Osteocyte (in vitro differentiated cells): ENCODE measurements around the gene TSPAN7. TPM values are rescaled to one million over a fixed set of nuclear protein-coding genes. Genes with fewer than 3 reads are reported as not detected.

Experiments used
- DNase-seq: peaks from one replicate; pipeline ENCODE4 v3.0.0; 2021; ENCODE audit warnings: mixed read lengths; ENCODE audit not compliant: unreplicated experiment; ENCODE audit errors: extremely low spot score
- H3K27ac Mint-ChIP-seq: one replicate; pipeline ENCODE4 v1.8.0; 2021; ENCODE audit warnings: mild to moderate bottlenecking, mixed read lengths; ENCODE audit not compliant: unreplicated experiment
- H3K27me3 Mint-ChIP-seq: one replicate; pipeline ENCODE4 v1.8.0; 2021; ENCODE audit warnings: mixed read lengths; ENCODE audit not compliant: unreplicated experiment
- H3K36me3 Mint-ChIP-seq: one replicate; pipeline ENCODE4 v1.8.0; 2021; ENCODE audit warnings: mixed read lengths; ENCODE audit not compliant: unreplicated experiment
- H3K4me1 Mint-ChIP-seq: one replicate; pipeline ENCODE4 v1.8.0; 2021; ENCODE audit warnings: mixed read lengths; ENCODE audit not compliant: unreplicated experiment
- H3K4me3 Mint-ChIP-seq: one replicate; pipeline ENCODE4 v1.8.0; 2021; ENCODE audit warnings: mild to moderate bottlenecking, moderate library complexity, mixed read lengths; ENCODE audit not compliant: unreplicated experiment
- H3K9me3 Mint-ChIP-seq: one replicate; pipeline ENCODE4 v1.8.0; 2021; ENCODE audit warnings: mixed read lengths; ENCODE audit not compliant: unreplicated experiment
- total RNA-seq: library from RNA; stranded (reverse); gene quantifications from 2 replicates; pipeline ENCODE4 v1.2.1, GENCODE V29; 2021
- TF ChIP-seq, protein P1 (sequence below): fragments of 200-600 bp; sonication (generic); IDR thresholded peaks from 2 replicates; pipeline ENCODE4 v1.5.0; 2021; ENCODE audit warnings: antibody characterized with exemption, mild to moderate bottlenecking, moderate library complexity

The TSPAN7 gene
- total RNA-seq, 1 donor from 2014 or later: 0.40 TPM

GRCh38 chrX:38552721-38553120, 8.6 kb upstream of the TSPAN7 start:
- peaks cover 3% of the 10 kb centered on the region for H3K27me3 Mint-ChIP-seq
- H3K4me3 Mint-ChIP-seq: no peak overlapping the region
- peaks cover 8% of the 10 kb centered on the region for H3K9me3 Mint-ChIP-seq
- DNase-seq: no peak
- no peaks in the 10 kb centered on the region for H3K4me1 Mint-ChIP-seq
- no peak overlapping the region for H3K27ac Mint-ChIP-seq
- no peaks in the 10 kb centered on the region for H3K36me3 Mint-ChIP-seq
- TF ChIP-seq, protein P1, sequence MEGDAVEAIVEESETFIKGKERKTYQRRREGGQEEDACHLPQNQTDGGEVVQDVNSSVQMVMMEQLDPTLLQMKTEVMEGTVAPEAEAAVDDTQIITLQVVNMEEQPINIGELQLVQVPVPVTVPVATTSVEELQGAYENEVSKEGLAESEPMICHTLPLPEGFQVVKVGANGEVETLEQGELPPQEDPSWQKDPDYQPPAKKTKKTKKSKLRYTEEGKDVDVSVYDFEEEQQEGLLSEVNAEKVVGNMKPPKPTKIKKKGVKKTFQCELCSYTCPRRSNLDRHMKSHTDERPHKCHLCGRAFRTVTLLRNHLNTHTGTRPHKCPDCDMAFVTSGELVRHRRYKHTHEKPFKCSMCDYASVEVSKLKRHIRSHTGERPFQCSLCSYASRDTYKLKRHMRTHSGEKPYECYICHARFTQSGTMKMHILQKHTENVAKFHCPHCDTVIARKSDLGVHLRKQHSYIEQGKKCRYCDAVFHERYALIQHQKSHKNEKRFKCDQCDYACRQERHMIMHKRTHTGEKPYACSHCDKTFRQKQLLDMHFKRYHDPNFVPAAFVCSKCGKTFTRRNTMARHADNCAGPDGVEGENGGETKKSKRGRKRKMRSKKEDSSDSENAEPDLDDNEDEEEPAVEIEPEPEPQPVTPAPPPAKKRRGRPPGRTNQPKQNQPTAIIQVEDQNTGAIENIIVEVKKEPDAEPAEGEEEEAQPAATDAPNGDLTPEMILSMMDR: no peak

DNA sequence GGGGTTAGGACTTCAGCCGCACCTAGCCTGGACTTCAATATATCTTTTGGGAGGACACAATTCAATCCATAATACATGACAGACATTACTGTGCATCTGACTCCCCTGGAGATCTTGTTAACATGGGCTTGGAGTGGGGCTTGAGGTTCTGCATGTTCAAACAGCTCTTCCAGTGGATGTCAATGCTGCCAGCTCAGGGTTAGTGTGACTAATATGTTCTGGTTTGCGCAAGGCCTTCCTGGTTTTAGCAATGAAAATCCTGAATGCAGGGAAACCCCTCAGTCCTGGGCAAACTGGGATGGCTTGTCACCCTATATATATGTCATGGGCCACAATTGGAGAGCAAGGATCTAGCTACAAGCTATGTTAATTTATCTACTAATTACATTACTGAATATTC, 2.7 kb upstream of the TSPAN7 start:
- TF ChIP-seq, protein P1: no peak
- DNase-seq: no peak
- Mint-ChIP-seq H3K27me3 (peaks cover 7% of the 10 kb centered on the region), H3K9me3 (no peaks in the 10 kb centered on the region), H3K4me1 (no peaks in the 10 kb centered on the region), H3K36me3 (no peaks in the 10 kb centered on the region), H3K27ac (no peak overlapping the region), H3K4me3 (no peak overlapping the region)

DNA sequence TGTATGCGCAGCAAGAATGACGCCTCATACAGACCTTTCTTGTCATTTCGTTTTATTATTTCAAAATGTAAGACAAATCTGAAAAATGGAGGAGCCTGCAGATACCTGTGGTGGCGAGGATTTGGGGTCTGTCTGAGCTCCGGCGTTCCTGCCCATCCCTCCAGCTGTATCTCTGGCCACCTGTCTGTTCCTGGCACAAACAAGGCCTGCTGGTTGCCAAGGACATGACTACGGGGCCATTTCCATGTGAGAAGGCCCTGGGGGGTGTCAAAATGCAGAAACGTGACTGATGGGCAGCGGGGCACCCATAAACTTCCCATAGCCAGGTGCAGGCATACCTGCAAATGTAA, 591 bp upstream of the TSPAN7 start:
- no peaks in the 10 kb centered on the region for H3K4me1 Mint-ChIP-seq
- H3K4me3 Mint-ChIP-seq: peak overlapping the region; percentile 58
- TF ChIP-seq, protein P1: no peak
- DNase-seq: no peak
- no peaks in the 10 kb centered on the region for H3K9me3 Mint-ChIP-seq
- H3K36me3 Mint-ChIP-seq: no peaks in the 10 kb centered on the region
- H3K27me3 Mint-ChIP-seq: peaks cover 5% of the 10 kb centered on the region
- no peak overlapping the region for H3K27ac Mint-ChIP-seq

- Mint-ChIP-seq H3K27ac (no peak overlapping the region), H3K4me3 (peak overlapping the region; percentile 73)
- no peak for DNase-seq
These were observed 793 bp downstream of the TSPAN7 start for GRCh38 chrX:38561951-38562719.

GRCh38 chrX:38563030-38563429, 1.7 kb downstream of the TSPAN7 start:
- TF ChIP-seq, protein P1: no peak
- no peaks in the 10 kb centered on the region for H3K36me3 Mint-ChIP-seq
- no peaks in the 10 kb centered on the region for H3K4me1 Mint-ChIP-seq
- H3K4me3 Mint-ChIP-seq: no peak overlapping the region
- H3K9me3 Mint-ChIP-seq: no peaks in the 10 kb centered on the region
- H3K27me3 Mint-ChIP-seq: peaks cover 5% of the 10 kb centered on the region
- DNase-seq: no peak
- no peak overlapping the region for H3K27ac Mint-ChIP-seq

More at GRCh38 chrX:38561951-38562719, 793 bp downstream of the TSPAN7 start:
- H3K9me3 Mint-ChIP-seq: no peaks in the 10 kb centered on the region
- TF ChIP-seq, protein P1: no peak
- H3K4me1 Mint-ChIP-seq: no peaks in the 10 kb centered on the region
- peaks cover 5% of the 10 kb centered on the region for H3K27me3 Mint-ChIP-seq
- H3K36me3 Mint-ChIP-seq: no peaks in the 10 kb centered on the region
